Renal cortex interstitium (tissue), 11 donors: ENCODE measurements around the gene TACC2. TPM values are rescaled to one million over a fixed set of nuclear protein-coding genes. Genes with fewer than 3 reads are reported as not detected.
A peak's percentile ranks its signal among the peaks of the same experiment; 100 is the strongest.
"Not testable (repeated sequence)": the region's sequence is repeated elsewhere in the genome, so short reads cannot be mapped to it uniquely, and the experiment has no call there.

Experiments
- DNase-seq, 11 donors: peaks; one replicate each; pipeline ENCODE4 v3.0.0-alpha.2; 2013; ENCODE audit warnings: low read depth in 9 of 11, low spot score in 4 of 11; ENCODE audit errors: extremely low read depth in 1 of 11
- polyA plus RNA-seq, 3 donors: library from polyadenylated mRNA; unstranded; fragments of 120-200 nt; gene quantifications; one replicate each; pipeline ENCODE4 v1.2.1, GENCODE V29; 2013; ENCODE audit not compliant: insufficient read length in 3 of 3

Gene TACC2
- polyA plus RNA-seq, 3 donors = 42.0 to 55.4 (median 50.1) TPM

GRCh38 chr10:122018951-122019413 lies 30.0 kb downstream of the TACC2 start:
- DNase-seq = peak in 7 of 11 donors; percentile 17 to 64 (median 48)

GRCh38 chr10:122019414-122019975 lies 30.5 kb downstream of the TACC2 start:
- DNase-seq = peak in 10 of 11 donors; percentile 27 to 78 (median 50)

- DNase-seq = no peak
Observed at GRCh38 chr10:122020226-122020625, 31.3 kb downstream of the TACC2 start.

- DNase-seq = no peak
Observed at GRCh38 chr10:122021379-122021778, 32.4 kb downstream of the TACC2 start.

GRCh38 chr10:122021828-122022227 lies 32.9 kb downstream of the TACC2 start:
- DNase-seq = no peak

GRCh38 chr10:122022276-122022675 lies 33.3 kb downstream of the TACC2 start:
- DNase-seq = no peak

- not testable (repeated sequence) for DNase-seq
Observed at GRCh38 chr10:122023257-122023656, 34.3 kb downstream of the TACC2 start.

- no peak for DNase-seq
Observed at GRCh38 chr10:122029499-122030199, 40.7 kb downstream of the TACC2 start.

- DNase-seq = no peak
Observed at GRCh38 chr10:122030200-122030552, 41.2 kb downstream of the TACC2 start.

GRCh38 chr10:122033224-122033926 lies 44.4 kb downstream of the TACC2 start:
- DNase-seq = no peak

- no peak for DNase-seq
Observed at GRCh38 chr10:122034149-122034756, 45.3 kb downstream of the TACC2 start.

GRCh38 chr10:122040786-122041185 lies 51.8 kb downstream of the TACC2 start:
- no peak for DNase-seq

- DNase-seq = no peak
Observed at GRCh38 chr10:122042836-122043235, 53.9 kb downstream of the TACC2 start.

- DNase-seq = peak in 10 of 11 donors; percentile 30 to 79 (median 60)
Observed at GRCh38 chr10:122044045-122044661, 55.2 kb downstream of the TACC2 start.

GRCh38 chr10:122044713-122045112 lies 55.8 kb downstream of the TACC2 start:
- peak in 1 of 11 donors; percentile 35 for DNase-seq

- no peak for DNase-seq
Observed at GRCh38 chr10:122045212-122045611, 56.2 kb downstream of the TACC2 start.

GRCh38 chr10:122047560-122047959 lies 58.6 kb downstream of the TACC2 start:
- no peak for DNase-seq

GRCh38 chr10:122049076-122049475 lies 60.1 kb downstream of the TACC2 start:
- DNase-seq = no peak

- no peak for DNase-seq
Observed at GRCh38 chr10:122050311-122050710, 61.3 kb downstream of the TACC2 start.
